Hepatocyte (in vitro differentiated cells): ENCODE results near the gene KCNN3. TPM values are rescaled to one million over a fixed set of nuclear protein-coding genes. Genes with fewer than 3 reads are reported as not detected.

ENCODE experiments used
- DNase-seq: peaks from one replicate; pipeline ENCODE4 v3.0.0-alpha.2; 2016; ENCODE audit warnings: low spot score
- H2AFZ ChIP-seq: fragments of 200-600 bp; sonication (generic); 2 replicates; pipeline ENCODE4 v1.6.0; 2016; ENCODE audit warnings: antibody characterized with exemption, mild to moderate bottlenecking
- H3K27ac ChIP-seq: fragments of 200-600 bp; sonication (generic); 2 replicates; pipeline ENCODE4 v1.5.1; 2016; ENCODE audit warnings: mild to moderate bottlenecking
- H3K27me3 ChIP-seq: fragments of 200-600 bp; sonication (generic); 2 replicates; pipeline ENCODE4 v1.6.1; 2016
- H3K36me3 ChIP-seq: fragments of 200-600 bp; sonication (generic); replicated peaks from 2 replicates; pipeline ENCODE4 v1.5.1; 2016; ENCODE audit warnings: low read depth; ENCODE audit not compliant: insufficient read depth
- H3K4me1 ChIP-seq: fragments of 200-600 bp; sonication (generic); 2 replicates; pipeline ENCODE4 v1.5.1; 2016; ENCODE audit warnings: mild to moderate bottlenecking, moderate library complexity; ENCODE audit not compliant: insufficient read depth
- H3K4me2 ChIP-seq: fragments of 200-600 bp; sonication (generic); 2 replicates; pipeline ENCODE4 v1.6.0; 2016
- H3K4me3 ChIP-seq: fragments of 200-600 bp; sonication (generic); 2 replicates; pipeline ENCODE4 v1.5.1; 2016; ENCODE audit warnings: mild to moderate bottlenecking
- H3K79me2 ChIP-seq: fragments of 200-600 bp; sonication (generic); 2 replicates; pipeline ENCODE4 v1.6.0; 2017; ENCODE audit warnings: mild to moderate bottlenecking
- H3K9me2 ChIP-seq: fragments of 200-600 bp; sonication (generic); replicated peaks from 2 replicates; pipeline ENCODE4 v1.6.0; 2017; ENCODE audit warnings: mild to moderate bottlenecking; ENCODE audit not compliant: insufficient read depth
- H3K9me3 ChIP-seq: fragments of 200-600 bp; sonication (generic); 2 replicates; pipeline ENCODE4 v1.5.1; 2016; ENCODE audit warnings: low read depth, mild to moderate bottlenecking
- H4K20me1 ChIP-seq: fragments of 200-600 bp; sonication (generic); 2 replicates; pipeline ENCODE4 v1.6.0; 2016; ENCODE audit warnings: mild to moderate bottlenecking; ENCODE audit not compliant: insufficient read depth, poor library complexity, severe bottlenecking
- CTCF ChIP-seq: fragments of 200-600 bp; sonication (generic); IDR thresholded peaks from 2 replicates; pipeline ENCODE4 v1.5.1; 2016; ENCODE audit warnings: antibody characterized with exemption, mild to moderate bottlenecking; ENCODE audit not compliant: poor library complexity
- EZH2 ChIP-seq: fragments of 200-600 bp; sonication (generic); IDR thresholded peaks from 2 replicates; pipeline ENCODE4 v1.6.1; 2016; ENCODE audit warnings: antibody characterized with exemption, mild to moderate bottlenecking, borderline replicate concordance
- EZH2phosphoT487 ChIP-seq: fragments of 200-600 bp; sonication (generic); IDR thresholded peaks from one replicate; pipeline ENCODE4 v1.6.1; 2018; ENCODE audit warnings: antibody characterized with exemption, mild to moderate bottlenecking, low read depth, moderate library complexity; ENCODE audit not compliant: unreplicated experiment, severe bottlenecking
- WGBS: methylation state at CpG from one replicate; pipeline ENCODE4 v1.1.6; 2016; ENCODE audit warnings: low lambda C conversion rate; ENCODE audit errors: missing lambda C conversion rate; 5-methylcytosine and 5-hydroxymethylcytosine counted together
- polyA plus RNA-seq: library from polyadenylated mRNA; unstranded; fragments of >200 nt; fragmentation: Nextera tagmentation; extraction: Ambion mirVana; gene quantifications from 2 replicates; pipeline ENCODE4 v1.2.1, GENCODE V29; 2016
- total RNA-seq: library from RNA; depleted of rRNA; stranded (reverse); fragments of >200 nt; gene quantifications from 2 replicates; pipeline ENCODE4 v1.2.3, GENCODE V29; 2014

KCNN3 gene
- total and polyA plus RNA-seq, 2 experiments from 2014 or later, result 0.56 to 0.67 TPM

DNA sequence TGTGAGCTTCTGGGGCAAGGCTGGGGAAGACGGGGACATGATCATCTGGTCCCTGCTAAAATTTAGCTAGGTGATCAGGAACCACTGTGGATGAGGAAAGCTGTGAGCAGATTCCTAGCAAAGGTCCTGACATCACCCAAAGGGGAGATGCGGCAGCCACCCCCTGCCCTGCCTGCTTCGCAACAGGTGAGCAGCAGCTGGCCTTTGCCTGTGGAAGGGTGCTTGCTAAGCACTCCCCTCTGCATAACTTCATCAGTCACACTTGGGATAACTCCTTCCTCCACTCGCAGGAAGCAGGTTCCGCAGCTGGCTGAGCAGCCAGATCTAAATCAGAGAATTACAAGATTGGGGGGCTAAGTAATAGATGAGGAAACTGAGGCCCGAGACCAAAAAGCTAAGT is 51.2 kb downstream of the KCNN3 start:
- Histone ChIP-seq H3K4me2 (no peak overlapping the region), H3K79me2 (no peaks in the 10 kb centered on the region), H3K4me1 (no peaks in the 10 kb centered on the region), H3K9me3 (no peaks in the 10 kb centered on the region), H4K20me1 (no peaks in the 10 kb centered on the region), H3K36me3 (no peaks in the 10 kb centered on the region), H3K27ac (no peak overlapping the region), H3K9me2 (no peaks in the 10 kb centered on the region), H2AFZ (no peak overlapping the region), H3K4me3 (no peak overlapping the region), H3K27me3 (no peaks in the 10 kb centered on the region)
- no peak for DNase-seq
- WGBS, result 91% methylated on average over 6 of the region's 6 CpGs
- no peak for TF ChIP-seq EZH2
- TF ChIP-seq EZH2phosphoT487, result no peak
- TF ChIP-seq CTCF, result no peak

DNA sequence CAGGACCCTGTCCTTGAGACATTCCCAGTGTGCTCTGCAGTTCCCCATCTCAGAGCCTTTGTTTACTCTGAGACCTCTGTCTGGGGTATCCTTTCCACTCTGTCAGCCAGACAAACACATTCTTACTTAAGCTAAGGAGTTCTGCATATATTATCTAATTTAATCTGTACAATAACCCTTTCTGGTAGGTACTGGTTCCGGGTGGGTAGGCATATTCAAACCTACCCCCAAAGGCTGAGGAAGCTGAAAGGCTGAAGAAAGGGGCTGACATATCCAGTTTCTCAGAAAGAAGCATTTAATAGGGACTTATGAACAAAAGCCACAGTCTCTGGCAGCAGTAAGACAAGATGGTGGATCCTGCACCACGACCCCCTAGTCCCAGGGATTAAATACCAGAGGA is 53.1 kb downstream of the KCNN3 start:
- Histone ChIP-seq H3K9me3 (no peaks in the 10 kb centered on the region), H3K9me2 (no peaks in the 10 kb centered on the region), H3K27me3 (no peaks in the 10 kb centered on the region), H4K20me1 (no peaks in the 10 kb centered on the region), H3K36me3 (no peaks in the 10 kb centered on the region), H3K79me2 (no peaks in the 10 kb centered on the region), H3K4me2 (no peak overlapping the region), H2AFZ (no peak overlapping the region), H3K4me3 (no peak overlapping the region), H3K27ac (no peak overlapping the region), H3K4me1 (no peaks in the 10 kb centered on the region)
- TF ChIP-seq EZH2phosphoT487, result no peak
- no peak for TF ChIP-seq EZH2
- TF ChIP-seq CTCF, result no peak
- WGBS, result 79% methylated on average over 2 of the region's 2 CpGs
- no peak for DNase-seq

- Histone ChIP-seq H2AFZ (no peak overlapping the region), H3K9me2 (no peaks in the 10 kb centered on the region), H3K27me3 (no peaks in the 10 kb centered on the region), H3K4me2 (no peak overlapping the region), H3K27ac (no peak overlapping the region), H3K4me1 (no peaks in the 10 kb centered on the region), H3K9me3 (no peaks in the 10 kb centered on the region), H3K4me3 (no peak overlapping the region), H4K20me1 (no peaks in the 10 kb centered on the region), H3K79me2 (no peaks in the 10 kb centered on the region), H3K36me3 (no peaks in the 10 kb centered on the region)
- 92% methylated on average over 6 of the region's 6 CpGs for WGBS
- DNase-seq, result no peak
- no peak for TF ChIP-seq EZH2
- TF ChIP-seq CTCF, result no peak
- no peak for TF ChIP-seq EZH2phosphoT487
Measured at GRCh38 chr1:154816369-154816768, 53.7 kb downstream of the KCNN3 start.

GRCh38 chr1:154813846-154814505 is 56.1 kb downstream of the KCNN3 start:
- no peak for TF ChIP-seq EZH2
- no peak for TF ChIP-seq CTCF
- no peak for TF ChIP-seq EZH2phosphoT487
- H3K4me2 ChIP-seq, result peak overlapping the region; percentile 60
- H3K9me3 ChIP-seq, result no peaks in the 10 kb centered on the region
- H2AFZ ChIP-seq, result no peak overlapping the region
- H3K79me2 ChIP-seq, result no peaks in the 10 kb centered on the region
- H3K4me3 ChIP-seq, result no peak overlapping the region
- H3K27me3 ChIP-seq, result peaks cover 8% of the 10 kb centered on the region
- H3K4me1 ChIP-seq, result no peaks in the 10 kb centered on the region
- no peaks in the 10 kb centered on the region for H4K20me1 ChIP-seq
- WGBS, result 75% methylated on average over 8 of the region's 8 CpGs
- H3K27ac ChIP-seq, result no peak overlapping the region
- H3K36me3 ChIP-seq, result no peaks in the 10 kb centered on the region
- no peaks in the 10 kb centered on the region for H3K9me2 ChIP-seq
- no peak for DNase-seq
